GM23338 (cell line): Measurements from ENCODE around the gene TBC1D5. TPM values are rescaled to one million over a fixed set of nuclear protein-coding genes. Genes with fewer than 3 reads are reported as not detected.

Experiments used
- ATAC-seq: fragments of 200-7000 bp; cut with Tn5 transposase; 3 replicates; pipeline ENCODE4 v1.9.1; 2020
- DNase-seq: peaks from one replicate; pipeline ENCODE4 v3.0.0-alpha.2; 2015; ENCODE audit warnings: low spot score
- H2AFZ ChIP-seq: fragments of 200-600 bp; sonication (generic); 2 replicates; pipeline ENCODE4 v1.8.0; 2016; ENCODE audit warnings: antibody characterized with exemption, mild to moderate bottlenecking, moderate library complexity
- H3F3A ChIP-seq: fragments of 200-600 bp; sonication (generic); replicated peaks from 2 replicates; pipeline ENCODE4 v1.8.0; 2017; ENCODE audit warnings: antibody characterized with exemption, mixed run types, low read depth
- H3K27ac ChIP-seq: fragments of 200-600 bp; sonication (generic); 2 replicates; pipeline ENCODE4 v1.6.1; 2016; ENCODE audit warnings: low read depth
- H3K27me3 ChIP-seq: fragments of 200-600 bp; sonication (generic); 2 replicates; pipeline ENCODE4 v1.8.0; 2016; ENCODE audit warnings: mild to moderate bottlenecking, mixed run types, moderate library complexity; ENCODE audit not compliant: insufficient read depth
- H3K36me3 ChIP-seq: fragments of 200-600 bp; sonication (generic); 2 replicates; pipeline ENCODE4 v1.8.0; 2016; ENCODE audit warnings: mild to moderate bottlenecking; ENCODE audit not compliant: insufficient read depth
- H3K4me1 ChIP-seq: fragments of 200-600 bp; sonication (generic); 2 replicates; pipeline ENCODE4 v1.8.0; 2016; ENCODE audit warnings: mild to moderate bottlenecking, moderate library complexity; ENCODE audit not compliant: insufficient read depth
- H3K4me2 ChIP-seq: fragments of 200-600 bp; sonication (generic); 2 replicates; pipeline ENCODE4 v1.7.1; 2017; ENCODE audit warnings: mixed run types
- H3K4me3 ChIP-seq: fragments of 200-600 bp; sonication (generic); 2 replicates; pipeline ENCODE4 v1.6.1; 2016; ENCODE audit warnings: mixed run types
- H3K79me2 ChIP-seq: fragments of 200-600 bp; sonication (generic); replicated peaks from 2 replicates; pipeline ENCODE4 v1.8.0; 2017; ENCODE audit warnings: mild to moderate bottlenecking; ENCODE audit not compliant: insufficient read depth
- H3K9me2 ChIP-seq: fragments of 200-600 bp; sonication (generic); 2 replicates; pipeline ENCODE4 v1.8.0; 2017; ENCODE audit not compliant: insufficient read depth
- H4K20me1 ChIP-seq: fragments of 200-600 bp; sonication (generic); replicated peaks from 2 replicates; pipeline ENCODE4 v1.8.0; 2017; ENCODE audit warnings: mild to moderate bottlenecking; ENCODE audit not compliant: insufficient read depth
- H3K27ac Mint-ChIP-seq: 2 replicates; pipeline ENCODE4 v1.8.0; 2020; ENCODE audit warnings: inconsistent platforms, mild to moderate bottlenecking, moderate library complexity, mixed read lengths
- H3K27me3 Mint-ChIP-seq: 3 replicates; pipeline ENCODE4 v1.8.0; 2022; ENCODE audit warnings: low read depth, mild to moderate bottlenecking, moderate library complexity, mixed read lengths, inconsistent platforms; ENCODE audit not compliant: insufficient read depth, poor library complexity
- H3K36me3 Mint-ChIP-seq: 3 replicates; pipeline ENCODE4 v1.8.0; 2021; ENCODE audit warnings: low read depth, mild to moderate bottlenecking, inconsistent platforms, moderate library complexity, mixed read lengths
- H3K4me1 Mint-ChIP-seq: 3 replicates; pipeline ENCODE4 v1.8.0; 2020; ENCODE audit warnings: mild to moderate bottlenecking, inconsistent platforms, mixed read lengths
- H3K4me3 Mint-ChIP-seq: 3 replicates; pipeline ENCODE4 v1.8.0; 2021; ENCODE audit warnings: moderate library complexity, mild to moderate bottlenecking, inconsistent platforms, mixed read lengths
- H3K9me3 Mint-ChIP-seq: 3 replicates; pipeline ENCODE4 v1.8.0; 2020; ENCODE audit warnings: moderate library complexity, mild to moderate bottlenecking, inconsistent platforms, mixed read lengths
- EZH2 ChIP-seq: fragments of 200-600 bp; sonication (generic); IDR thresholded peaks from one replicate; pipeline ENCODE4 v1.8.0; 2017; ENCODE audit warnings: antibody characterized with exemption, mild to moderate bottlenecking, low read depth; ENCODE audit not compliant: unreplicated experiment
- EZH2phosphoT487 ChIP-seq: fragments of 200-600 bp; sonication (generic); IDR thresholded peaks from one replicate; pipeline ENCODE4 v1.8.1; 2018; ENCODE audit warnings: antibody characterized with exemption; ENCODE audit not compliant: unreplicated experiment
- JUNB ChIP-seq: IDR thresholded peaks from one replicate; pipeline ENCODE4 v1.6.1; 2016; ENCODE audit warnings: antibody characterized with exemption; ENCODE audit not compliant: unreplicated experiment
- NANOG ChIP-seq: IDR thresholded peaks from 2 replicates; pipeline ENCODE4 v1.6.1; 2016; ENCODE audit warnings: antibody characterized with exemption, borderline replicate concordance
- POLR2AphosphoS5 ChIP-seq: IDR thresholded peaks from 2 replicates; pipeline ENCODE4 v1.6.1; 2016; ENCODE audit warnings: antibody characterized with exemption, low read depth
- STAT1 ChIP-seq: IDR thresholded peaks from one replicate; pipeline ENCODE4 v1.6.1; 2016; ENCODE audit warnings: antibody characterized with exemption; ENCODE audit not compliant: unreplicated experiment
- ZNF114 ChIP-seq: fragments of 250-450 bp; sonication (Bioruptor Pico); IDR thresholded peaks from 2 replicates; pipeline ENCODE4 v1.5.0; 2020; ENCODE audit warnings: mild to moderate bottlenecking, moderate library complexity
- polyA plus RNA-seq: library from polyadenylated mRNA; unstranded; fragments of >200 nt; fragmentation: Nextera tagmentation; extraction: Ambion mirVana; gene quantifications from 2 replicates; pipeline ENCODE4 v1.2.1, GENCODE V29; 2016
- total RNA-seq: library from RNA; depleted of rRNA; stranded (reverse); fragments of >200 nt; shearing (Covaris generic); gene quantifications from 2 replicates; pipeline ENCODE4 v1.2.3, GENCODE V29; 2014
- TF ChIP-seq, protein P1 (sequence below): IDR thresholded peaks from 2 replicates; pipeline ENCODE4 v1.6.1; 2016; ENCODE audit warnings: antibody characterized with exemption
- TF ChIP-seq, protein P2 (sequence below), 2 experiments: fragments of 200-600 bp in 1 of 2; sonication (generic) in 1 of 2; conservative IDR thresholded peaks; 2 replicates each; pipeline versions ENCODE4 v1.5.1 to v1.6.1; 2016 to 2017; ENCODE audit warnings: antibody characterized with exemption in 2 of 2, low read depth in 2 of 2, mild to moderate bottlenecking in 2 of 2, moderate library complexity in 1 of 2
- TF ChIP-seq, protein P3 (sequence below): fragments of 250-450 bp; sonication (Bioruptor Pico); IDR thresholded peaks from 2 replicates; pipeline ENCODE4 v1.5.0; 2020; ENCODE audit warnings: mild to moderate bottlenecking, moderate library complexity

The TBC1D5 gene
- total and polyA plus RNA-seq, 2 experiments from 2014 or later, result 21.8 to 48.1 TPM

DNA sequence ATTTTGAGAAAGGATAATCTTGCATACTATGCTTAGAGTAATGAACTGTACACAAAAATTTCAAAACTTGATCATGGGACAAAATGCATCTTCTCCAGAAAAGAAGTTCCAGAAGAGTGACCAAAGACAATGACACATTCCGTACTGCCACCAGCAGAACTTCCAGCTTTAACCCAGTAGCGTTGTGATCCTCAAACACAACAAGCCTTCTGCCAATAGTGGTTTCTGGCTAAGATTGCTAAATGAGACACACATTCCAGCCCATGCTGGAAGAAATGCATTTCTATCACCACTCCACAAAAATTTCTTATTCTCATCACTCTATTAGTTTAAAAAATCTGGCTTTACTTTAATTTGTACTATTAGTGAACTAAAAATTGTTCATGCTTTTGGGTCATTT is 334.9 kb downstream of the TBC1D5 start (continued):
- TF ChIP-seq, protein P1, sequence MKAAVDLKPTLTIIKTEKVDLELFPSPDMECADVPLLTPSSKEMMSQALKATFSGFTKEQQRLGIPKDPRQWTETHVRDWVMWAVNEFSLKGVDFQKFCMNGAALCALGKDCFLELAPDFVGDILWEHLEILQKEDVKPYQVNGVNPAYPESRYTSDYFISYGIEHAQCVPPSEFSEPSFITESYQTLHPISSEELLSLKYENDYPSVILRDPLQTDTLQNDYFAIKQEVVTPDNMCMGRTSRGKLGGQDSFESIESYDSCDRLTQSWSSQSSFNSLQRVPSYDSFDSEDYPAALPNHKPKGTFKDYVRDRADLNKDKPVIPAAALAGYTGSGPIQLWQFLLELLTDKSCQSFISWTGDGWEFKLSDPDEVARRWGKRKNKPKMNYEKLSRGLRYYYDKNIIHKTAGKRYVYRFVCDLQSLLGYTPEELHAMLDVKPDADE, result no peak
- no peak for TF ChIP-seq POLR2AphosphoS5
- TF ChIP-seq STAT1, result no peak
- TF ChIP-seq, protein P2, sequence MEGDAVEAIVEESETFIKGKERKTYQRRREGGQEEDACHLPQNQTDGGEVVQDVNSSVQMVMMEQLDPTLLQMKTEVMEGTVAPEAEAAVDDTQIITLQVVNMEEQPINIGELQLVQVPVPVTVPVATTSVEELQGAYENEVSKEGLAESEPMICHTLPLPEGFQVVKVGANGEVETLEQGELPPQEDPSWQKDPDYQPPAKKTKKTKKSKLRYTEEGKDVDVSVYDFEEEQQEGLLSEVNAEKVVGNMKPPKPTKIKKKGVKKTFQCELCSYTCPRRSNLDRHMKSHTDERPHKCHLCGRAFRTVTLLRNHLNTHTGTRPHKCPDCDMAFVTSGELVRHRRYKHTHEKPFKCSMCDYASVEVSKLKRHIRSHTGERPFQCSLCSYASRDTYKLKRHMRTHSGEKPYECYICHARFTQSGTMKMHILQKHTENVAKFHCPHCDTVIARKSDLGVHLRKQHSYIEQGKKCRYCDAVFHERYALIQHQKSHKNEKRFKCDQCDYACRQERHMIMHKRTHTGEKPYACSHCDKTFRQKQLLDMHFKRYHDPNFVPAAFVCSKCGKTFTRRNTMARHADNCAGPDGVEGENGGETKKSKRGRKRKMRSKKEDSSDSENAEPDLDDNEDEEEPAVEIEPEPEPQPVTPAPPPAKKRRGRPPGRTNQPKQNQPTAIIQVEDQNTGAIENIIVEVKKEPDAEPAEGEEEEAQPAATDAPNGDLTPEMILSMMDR (conservative IDR thresholded peaks at IDR 0.05; ENCODE audit: low read depth in 2 of 2), result no peak

DNA sequence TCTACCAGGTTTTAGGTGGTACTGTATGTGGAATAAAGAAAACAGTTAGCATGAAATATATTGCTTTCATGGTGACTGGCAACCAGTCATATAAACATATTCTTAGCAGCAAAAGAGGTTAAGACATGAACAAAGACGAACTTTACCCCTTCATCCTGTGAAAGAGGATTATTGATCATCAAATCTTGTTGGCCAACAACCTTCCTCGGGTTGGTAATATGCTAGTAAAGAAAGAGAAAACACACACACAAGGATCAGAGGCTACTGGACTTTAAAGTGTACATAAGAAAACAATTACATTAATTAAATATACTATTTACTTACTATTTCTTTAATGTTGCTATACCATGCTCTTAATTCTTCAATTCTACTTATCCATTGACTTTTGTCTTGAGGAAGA is 337.9 kb downstream of the TBC1D5 start:
- Histone ChIP-seq H3K4me1 (peaks cover 13% of the 10 kb centered on the region), H3K27me3 (no peaks in the 10 kb centered on the region), H3K79me2 (no peaks in the 10 kb centered on the region), H3K4me2 (no peak overlapping the region), H3K4me3 (no peak overlapping the region), H3K9me2 (no peaks in the 10 kb centered on the region), H2AFZ (no peak overlapping the region), H4K20me1 (no peaks in the 10 kb centered on the region), H3F3A (no peaks in the 10 kb centered on the region), H3K27ac (no peak overlapping the region), H3K36me3 (no peaks in the 10 kb centered on the region)
- DNase-seq (no peak), ATAC-seq (no peak)
- H3K9me3 Mint-ChIP-seq, result no peaks in the 10 kb centered on the region
- H3K36me3 Mint-ChIP-seq, result no peaks in the 10 kb centered on the region
- no peak overlapping the region for H3K4me3 Mint-ChIP-seq
- peaks cover 2% of the 10 kb centered on the region for H3K27me3 Mint-ChIP-seq
- H3K4me1 Mint-ChIP-seq, result peaks cover 1% of the 10 kb centered on the region; the same call in 1 of the 3 replicates
- TF ChIP-seq ZNF114 (CRISPR knock-in tag) (no peak), EZH2 (no peak), NANOG (no peak), STAT1 (no peak), EZH2phosphoT487 (no peak), JUNB (no peak)
- TF ChIP-seq, protein P3, sequence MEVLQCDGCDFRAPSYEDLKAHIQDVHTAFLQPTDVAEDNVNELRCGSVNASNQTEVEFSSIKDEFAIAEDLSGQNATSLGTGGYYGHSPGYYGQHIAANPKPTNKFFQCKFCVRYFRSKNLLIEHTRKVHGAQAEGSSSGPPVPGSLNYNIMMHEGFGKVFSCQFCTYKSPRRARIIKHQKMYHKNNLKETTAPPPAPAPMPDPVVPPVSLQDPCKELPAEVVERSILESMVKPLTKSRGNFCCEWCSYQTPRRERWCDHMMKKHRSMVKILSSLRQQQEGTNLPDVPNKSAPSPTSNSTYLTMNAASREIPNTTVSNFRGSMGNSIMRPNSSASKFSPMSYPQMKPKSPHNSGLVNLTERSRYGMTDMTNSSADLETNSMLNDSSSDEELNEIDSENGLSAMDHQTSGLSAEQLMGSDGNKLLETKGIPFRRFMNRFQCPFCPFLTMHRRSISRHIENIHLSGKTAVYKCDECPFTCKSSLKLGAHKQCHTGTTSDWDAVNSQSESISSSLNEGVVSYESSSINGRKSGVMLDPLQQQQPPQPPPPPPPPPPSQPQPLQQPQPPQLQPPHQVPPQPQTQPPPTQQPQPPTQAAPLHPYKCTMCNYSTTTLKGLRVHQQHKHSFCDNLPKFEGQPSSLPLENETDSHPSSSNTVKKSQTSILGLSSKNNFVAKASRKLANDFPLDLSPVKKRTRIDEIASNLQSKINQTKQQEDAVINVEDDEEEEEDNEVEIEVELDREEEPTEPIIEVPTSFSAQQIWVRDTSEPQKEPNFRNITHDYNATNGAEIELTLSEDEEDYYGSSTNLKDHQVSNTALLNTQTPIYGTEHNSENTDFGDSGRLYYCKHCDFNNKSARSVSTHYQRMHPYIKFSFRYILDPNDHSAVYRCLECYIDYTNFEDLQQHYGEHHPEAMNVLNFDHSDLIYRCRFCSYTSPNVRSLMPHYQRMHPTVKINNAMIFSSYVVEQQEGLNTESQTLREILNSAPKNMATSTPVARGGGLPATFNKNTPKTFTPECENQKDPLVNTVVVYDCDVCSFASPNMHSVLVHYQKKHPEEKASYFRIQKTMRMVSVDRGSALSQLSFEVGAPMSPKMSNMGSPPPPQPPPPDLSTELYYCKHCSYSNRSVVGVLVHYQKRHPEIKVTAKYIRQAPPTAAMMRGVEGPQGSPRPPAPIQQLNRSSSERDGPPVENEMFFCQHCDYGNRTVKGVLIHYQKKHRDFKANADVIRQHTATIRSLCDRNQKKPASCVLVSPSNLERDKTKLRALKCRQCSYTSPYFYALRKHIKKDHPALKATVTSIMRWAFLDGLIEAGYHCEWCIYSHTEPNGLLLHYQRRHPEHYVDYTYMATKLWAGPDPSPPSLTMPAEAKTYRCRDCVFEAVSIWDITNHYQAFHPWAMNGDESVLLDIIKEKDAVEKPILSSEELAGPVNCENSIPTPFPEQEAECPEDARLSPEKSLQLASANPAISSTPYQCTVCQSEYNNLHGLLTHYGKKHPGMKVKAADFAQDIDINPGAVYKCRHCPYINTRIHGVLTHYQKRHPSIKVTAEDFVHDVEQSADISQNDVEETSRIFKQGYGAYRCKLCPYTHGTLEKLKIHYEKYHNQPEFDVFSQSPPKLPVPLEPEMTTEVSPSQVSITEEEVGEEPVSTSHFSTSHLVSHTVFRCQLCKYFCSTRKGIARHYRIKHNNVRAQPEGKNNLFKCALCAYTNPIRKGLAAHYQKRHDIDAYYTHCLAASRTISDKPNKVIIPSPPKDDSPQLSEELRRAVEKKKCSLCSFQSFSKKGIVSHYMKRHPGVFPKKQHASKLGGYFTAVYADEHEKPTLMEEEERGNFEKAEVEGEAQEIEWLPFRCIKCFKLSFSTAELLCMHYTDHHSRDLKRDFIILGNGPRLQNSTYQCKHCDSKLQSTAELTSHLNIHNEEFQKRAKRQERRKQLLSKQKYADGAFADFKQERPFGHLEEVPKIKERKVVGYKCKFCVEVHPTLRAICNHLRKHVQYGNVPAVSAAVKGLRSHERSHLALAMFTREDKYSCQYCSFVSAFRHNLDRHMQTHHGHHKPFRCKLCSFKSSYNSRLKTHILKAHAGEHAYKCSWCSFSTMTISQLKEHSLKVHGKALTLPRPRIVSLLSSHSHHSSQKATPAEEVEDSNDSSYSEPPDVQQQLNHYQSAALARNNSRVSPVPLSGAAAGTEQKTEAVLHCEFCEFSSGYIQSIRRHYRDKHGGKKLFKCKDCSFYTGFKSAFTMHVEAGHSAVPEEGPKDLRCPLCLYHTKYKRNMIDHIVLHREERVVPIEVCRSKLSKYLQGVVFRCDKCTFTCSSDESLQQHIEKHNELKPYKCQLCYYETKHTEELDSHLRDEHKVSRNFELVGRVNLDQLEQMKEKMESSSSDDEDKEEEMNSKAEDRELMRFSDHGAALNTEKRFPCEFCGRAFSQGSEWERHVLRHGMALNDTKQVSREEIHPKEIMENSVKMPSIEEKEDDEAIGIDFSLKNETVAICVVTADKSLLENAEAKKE (CRISPR knock-in tag), result no peak
- H3K27ac Mint-ChIP-seq, result no peak overlapping the region
